NB4 (cell line): ENCODE measurements around the gene LITAF.

Experiments
- POLR2A ChIP-seq: IDR thresholded peaks from 2 replicates; pipeline ENCODE4 v1.6.1; 2011; ENCODE audit warnings: mild to moderate bottlenecking; ENCODE audit not compliant: insufficient read length; ENCODE audit errors: extremely low read depth
- TF ChIP-seq, protein P1 (sequence below): IDR thresholded peaks from one replicate; pipeline ENCODE4 v1.5.1; 2012; ENCODE audit warnings: low read depth, low read length

- TF ChIP-seq POLR2A, result no peak
- TF ChIP-seq, protein P1, sequence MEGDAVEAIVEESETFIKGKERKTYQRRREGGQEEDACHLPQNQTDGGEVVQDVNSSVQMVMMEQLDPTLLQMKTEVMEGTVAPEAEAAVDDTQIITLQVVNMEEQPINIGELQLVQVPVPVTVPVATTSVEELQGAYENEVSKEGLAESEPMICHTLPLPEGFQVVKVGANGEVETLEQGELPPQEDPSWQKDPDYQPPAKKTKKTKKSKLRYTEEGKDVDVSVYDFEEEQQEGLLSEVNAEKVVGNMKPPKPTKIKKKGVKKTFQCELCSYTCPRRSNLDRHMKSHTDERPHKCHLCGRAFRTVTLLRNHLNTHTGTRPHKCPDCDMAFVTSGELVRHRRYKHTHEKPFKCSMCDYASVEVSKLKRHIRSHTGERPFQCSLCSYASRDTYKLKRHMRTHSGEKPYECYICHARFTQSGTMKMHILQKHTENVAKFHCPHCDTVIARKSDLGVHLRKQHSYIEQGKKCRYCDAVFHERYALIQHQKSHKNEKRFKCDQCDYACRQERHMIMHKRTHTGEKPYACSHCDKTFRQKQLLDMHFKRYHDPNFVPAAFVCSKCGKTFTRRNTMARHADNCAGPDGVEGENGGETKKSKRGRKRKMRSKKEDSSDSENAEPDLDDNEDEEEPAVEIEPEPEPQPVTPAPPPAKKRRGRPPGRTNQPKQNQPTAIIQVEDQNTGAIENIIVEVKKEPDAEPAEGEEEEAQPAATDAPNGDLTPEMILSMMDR, result no peak
Measured at GRCh38 chr16:11526655-11527350, 59.9 kb downstream of the LITAF start.
